ENCODE data around the gene MAPKBP1. TPM values are rescaled to one million over a fixed set of nuclear protein-coding genes. Genes with fewer than 3 reads are reported as not detected.

Gene MAPKBP1
- total RNA-seq, 1 experiment from 2014 or later: 16.2 TPM

- Histone ChIP-seq H3K4me1 (no peaks in the 10 kb centered on the region), H3K27me3 (replicated peaks; ENCODE audit: control insufficient read depth, insufficient read depth, low read length) (no peaks in the 10 kb centered on the region), H3K9me3 (no peaks in the 10 kb centered on the region), H3K4me3 (ENCODE audit: low read depth, low read length) (no peak overlapping the region), H3K36me3 (ENCODE audit: control insufficient read depth, insufficient read depth, low read length) (no peaks in the 10 kb centered on the region; the same call in 1 of the 2 replicates)
- no peak overlapping the region for H3K4me3 Mint-ChIP-seq (ENCODE audit: unreplicated experiment)
- no peak for TF ChIP-seq CTCF (IDR thresholded peaks at IDR 0.05; ENCODE audit: insufficient read depth in 1 of 2, low read depth in 1 of 2, low read length in 1 of 2, severe bottlenecking in 1 of 2, unreplicated experiment in 1 of 2)
- intact Hi-C loops (cut with micrococcal nuclease; ENCODE audit: unreplicated experiment): no loop called here
- no peaks in the 10 kb centered on the region for H3K9me3 Mint-ChIP-seq (ENCODE audit: unreplicated experiment)
- BruUV-seq (replicated peaks): no TSS peak
- H3K27ac Mint-ChIP-seq (ENCODE audit: unreplicated experiment): no peak overlapping the region
- H3K36me3 Mint-ChIP-seq (ENCODE audit: insufficient read depth, unreplicated experiment): peaks cover 6% of the 10 kb centered on the region
- H3K27me3 Mint-ChIP-seq (ENCODE audit: insufficient read depth, unreplicated experiment): no peaks in the 10 kb centered on the region
- ChIA-PET CTCF (interaction anchor here (0.6 kb wide), 1 partner anchor 988 kb away, joined by 3 read pairs; no protein-coding TSS in a partner anchor), POLR2A (no interaction called here)
- no peak for DNase-seq
- no peaks in the 10 kb centered on the region for H3K4me1 Mint-ChIP-seq (ENCODE audit: low read depth, unreplicated experiment)
Measured at GRCh38 chr15:41847206-41847605, 72.9 kb downstream of the MAPKBP1 start.

- H3K4me3 Mint-ChIP-seq (ENCODE audit: unreplicated experiment): no peak overlapping the region
- no peaks in the 10 kb centered on the region for H3K4me1 ChIP-seq
- no peaks in the 10 kb centered on the region for H3K27me3 ChIP-seq (replicated peaks; ENCODE audit: control insufficient read depth, insufficient read depth, low read length)
- H3K36me3 ChIP-seq (ENCODE audit: control insufficient read depth, insufficient read depth, low read length): no peaks in the 10 kb centered on the region; the same call in 1 of the 2 replicates
- POLR2A ChIA-PET: no interaction called here
- H3K9me3 Mint-ChIP-seq (ENCODE audit: unreplicated experiment): no peaks in the 10 kb centered on the region
- DNase-seq: no peak
- H3K27me3 Mint-ChIP-seq (ENCODE audit: insufficient read depth, unreplicated experiment): no peaks in the 10 kb centered on the region
- H3K9me3 ChIP-seq: no peaks in the 10 kb centered on the region
- no TSS peak for BruUV-seq (replicated peaks)
- peaks cover 6% of the 10 kb centered on the region for H3K36me3 Mint-ChIP-seq (ENCODE audit: insufficient read depth, unreplicated experiment)
- no peak for TF ChIP-seq CTCF (IDR thresholded peaks at IDR 0.05; ENCODE audit: insufficient read depth in 1 of 2, low read depth in 1 of 2, low read length in 1 of 2, severe bottlenecking in 1 of 2, unreplicated experiment in 1 of 2)
- CTCF ChIA-PET: interaction anchor here (0.6 kb wide), 1 partner anchor 362 kb away, joined by 3 read pairs; no protein-coding TSS in a partner anchor
- intact Hi-C loops (cut with micrococcal nuclease; ENCODE audit: unreplicated experiment): no loop called here
- no peak overlapping the region for H3K27ac Mint-ChIP-seq (ENCODE audit: unreplicated experiment)
- H3K4me1 Mint-ChIP-seq (ENCODE audit: low read depth, unreplicated experiment): no peaks in the 10 kb centered on the region
- no peak overlapping the region for H3K4me3 ChIP-seq (ENCODE audit: low read depth, low read length)
Measured at GRCh38 chr15:41847981-41848380, 73.7 kb downstream of the MAPKBP1 start.

- BruUV-seq (replicated peaks): no TSS peak
- no peak for TF ChIP-seq CTCF (IDR thresholded peaks at IDR 0.05; ENCODE audit: insufficient read depth in 1 of 2, low read depth in 1 of 2, low read length in 1 of 2, severe bottlenecking in 1 of 2, unreplicated experiment in 1 of 2)
- Mint-ChIP-seq H3K27me3 (ENCODE audit: insufficient read depth, unreplicated experiment) (no peaks in the 10 kb centered on the region), H3K4me1 (ENCODE audit: low read depth, unreplicated experiment) (no peaks in the 10 kb centered on the region), H3K36me3 (ENCODE audit: insufficient read depth, unreplicated experiment) (peaks cover 6% of the 10 kb centered on the region), H3K9me3 (ENCODE audit: unreplicated experiment) (no peaks in the 10 kb centered on the region), H3K4me3 (ENCODE audit: unreplicated experiment) (no peak overlapping the region), H3K27ac (ENCODE audit: unreplicated experiment) (no peak overlapping the region)
- ChIA-PET CTCF (interaction anchor here (0.6 kb wide), 1 partner anchor 361 kb away, joined by 3 read pairs; no protein-coding TSS in a partner anchor), POLR2A (no interaction called here)
- DNase-seq: no peak
- Histone ChIP-seq H3K4me3 (ENCODE audit: low read depth, low read length) (no peak overlapping the region), H3K36me3 (ENCODE audit: control insufficient read depth, insufficient read depth, low read length) (no peaks in the 10 kb centered on the region; the same call in 1 of the 2 replicates), H3K9me3 (no peaks in the 10 kb centered on the region), H3K4me1 (no peaks in the 10 kb centered on the region), H3K27me3 (replicated peaks; ENCODE audit: control insufficient read depth, insufficient read depth, low read length) (no peaks in the 10 kb centered on the region)
- intact Hi-C loops (cut with micrococcal nuclease; ENCODE audit: unreplicated experiment): no loop called here
Measured at GRCh38 chr15:41848631-41849030, 74.3 kb downstream of the MAPKBP1 start.
